Activated CD8-positive, alpha-beta memory T cell treated with anti-CD3 and anti-CD28 coated beads for 24 hours (primary cell): ENCODE data around the gene HELZ.
"Not testable (repeated sequence)": the region's sequence is repeated elsewhere in the genome, so short reads cannot be mapped to it uniquely, and the experiment has no call there.

Experiments
- DNase-seq: peaks from one replicate; pipeline ENCODE4 v3.0.0-alpha.2; 2020

HELZ gene

GRCh38 chr17:67183531-67183930 is 61.5 kb downstream of the HELZ start:
- DNase-seq = no peak

DNA sequence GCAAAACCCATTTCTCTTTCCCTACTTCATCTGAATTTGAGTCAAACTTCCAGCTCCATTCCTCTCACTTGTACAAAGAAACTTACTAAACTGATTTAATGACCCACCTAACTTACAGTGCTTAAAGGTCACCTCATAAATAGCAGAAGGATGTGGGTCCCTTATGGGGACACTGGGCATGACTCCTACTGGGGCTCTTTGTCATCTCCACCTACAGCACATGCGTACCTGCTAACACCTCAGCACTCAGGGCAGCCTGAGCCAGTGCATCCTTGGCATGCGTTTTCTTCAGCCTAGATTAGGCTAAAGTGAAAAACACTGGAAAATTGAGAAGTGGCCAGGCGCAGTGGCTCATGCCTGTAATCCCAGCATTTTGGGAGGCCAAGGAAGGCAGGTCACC is 63.2 kb downstream of the HELZ start:
- DNase-seq = no peak

GRCh38 chr17:67180275-67180674 is 64.7 kb downstream of the HELZ start:
- no peak for DNase-seq

DNA sequence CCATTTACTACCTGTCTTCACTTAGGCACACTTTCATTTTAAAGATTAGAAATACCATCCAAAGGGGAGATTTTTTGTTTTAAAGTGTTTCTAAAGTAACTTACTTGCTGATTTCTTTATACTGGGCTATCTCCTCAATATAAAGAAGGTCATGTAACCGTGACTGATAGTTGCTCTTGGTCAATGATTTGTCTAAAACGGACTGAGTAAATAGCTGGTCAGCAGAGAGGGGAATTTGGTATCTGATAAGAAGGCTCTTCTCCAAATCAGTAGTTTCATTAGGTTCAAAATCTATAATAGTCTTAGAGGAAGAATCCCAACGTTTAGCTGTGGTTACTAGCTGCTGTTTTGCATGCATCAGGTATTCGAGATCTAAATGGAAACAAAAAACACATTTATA is 66.4 kb downstream of the HELZ start:
- DNase-seq = no peak

- no peak for DNase-seq
Measured at GRCh38 chr17:67177732-67178131, 67.3 kb downstream of the HELZ start.

DNA sequence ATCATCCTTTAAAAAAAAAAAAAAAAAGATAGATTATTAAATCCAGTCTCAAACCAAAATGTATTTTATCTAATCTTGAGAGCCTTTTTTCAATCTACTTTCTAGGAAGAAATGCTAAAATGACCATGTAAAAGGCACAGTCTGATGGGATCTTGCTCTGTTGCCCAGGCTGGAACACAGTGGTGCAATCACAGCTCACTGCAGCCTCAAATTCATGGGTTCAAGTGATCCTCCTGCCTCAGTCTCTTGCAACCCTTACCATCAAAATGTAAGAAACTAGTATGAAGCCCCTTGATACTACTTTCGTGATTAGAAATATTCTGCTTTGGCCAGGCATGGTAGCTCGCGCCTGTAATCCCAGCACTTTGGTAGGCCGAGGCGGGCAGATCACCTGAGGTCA is 70.8 kb downstream of the HELZ start:
- DNase-seq = no peak

DNA sequence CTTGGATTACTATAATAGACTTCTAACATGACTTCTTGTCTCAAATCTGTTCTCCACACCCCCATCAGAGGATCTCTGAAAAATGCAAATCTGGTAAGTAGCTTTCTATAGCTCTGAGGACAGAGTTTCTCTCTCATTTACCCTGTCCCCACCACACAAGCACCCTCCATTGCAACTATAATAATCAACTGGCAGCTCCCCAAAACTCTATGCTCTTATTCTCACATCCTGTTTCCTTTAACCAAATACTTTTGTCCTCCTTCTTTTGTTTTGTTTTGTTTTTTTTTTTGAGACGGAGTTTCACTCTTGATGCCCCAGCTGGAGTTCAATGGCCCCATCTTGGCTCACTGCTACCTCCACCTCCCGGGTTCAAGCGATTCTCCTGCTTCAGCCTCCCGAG is 73.4 kb downstream of the HELZ start:
- DNase-seq = no peak

GRCh38 chr17:67168496-67168895 is 76.5 kb downstream of the HELZ start:
- no peak for DNase-seq

DNA sequence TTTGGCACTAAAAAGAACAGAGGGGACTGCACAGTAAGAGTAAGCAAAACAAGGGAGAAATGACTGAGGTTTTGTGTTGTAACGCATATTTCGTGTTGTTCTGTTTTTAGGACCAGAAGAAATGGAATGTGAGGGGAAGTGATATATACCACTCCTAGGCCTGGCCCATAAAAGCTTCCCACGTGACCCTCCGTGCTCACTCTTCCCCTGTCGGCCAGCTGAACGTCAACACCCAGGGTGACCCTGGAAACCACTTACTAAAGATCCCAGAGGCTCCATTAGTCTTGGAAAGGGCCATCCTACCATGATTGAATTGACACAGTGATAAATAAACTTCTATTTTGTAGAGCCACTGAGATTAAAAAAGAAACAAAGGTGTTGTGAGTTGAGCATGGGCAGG is 79.8 kb downstream of the HELZ start:
- no peak for DNase-seq

GRCh38 chr17:67164302-67164701 is 80.7 kb downstream of the HELZ start:
- no peak for DNase-seq

- no peak for DNase-seq
Measured at GRCh38 chr17:67162771-67163170, 82.2 kb downstream of the HELZ start.

DNA sequence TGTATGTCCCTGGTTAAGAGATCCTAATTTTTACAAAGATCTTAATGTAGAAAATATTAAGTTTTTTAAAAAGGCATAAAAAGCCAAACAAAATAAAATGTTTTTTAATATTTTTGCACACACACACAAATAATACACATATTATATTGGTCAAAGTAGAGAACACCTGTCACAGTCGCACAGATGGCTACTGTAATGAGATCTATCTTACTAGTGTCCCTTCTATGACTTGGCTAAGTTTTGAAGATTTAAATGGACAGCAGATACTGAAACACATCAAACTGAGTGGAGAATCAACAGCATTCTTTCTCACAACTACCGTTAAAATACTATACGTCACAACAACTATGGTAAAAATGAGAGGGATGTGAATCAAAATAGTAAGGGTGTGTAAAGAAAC is 83.4 kb downstream of the HELZ start:
- DNase-seq = no peak

DNA sequence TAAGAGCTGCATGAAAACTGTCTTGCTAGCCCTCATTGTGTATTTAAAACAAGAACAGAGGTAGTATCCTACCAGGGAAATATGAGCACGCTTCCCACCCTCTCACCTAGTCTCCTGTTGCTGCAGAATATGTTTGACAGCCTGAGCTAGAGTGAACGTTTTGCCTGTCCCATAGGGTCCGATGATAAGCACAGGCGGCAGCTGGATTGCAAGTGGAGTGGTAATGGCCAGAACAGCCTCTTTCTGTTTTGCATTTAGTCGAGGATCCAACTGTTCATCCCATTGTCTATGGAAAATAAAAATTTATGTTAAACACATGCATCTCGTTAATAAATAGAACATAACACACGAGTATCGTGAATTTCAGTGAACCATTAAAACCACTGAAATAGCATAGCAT is 84.2 kb downstream of the HELZ start:
- no peak for DNase-seq

- DNase-seq = no peak
Measured at GRCh38 chr17:67157732-67158639, 87.0 kb downstream of the HELZ start.

DNA sequence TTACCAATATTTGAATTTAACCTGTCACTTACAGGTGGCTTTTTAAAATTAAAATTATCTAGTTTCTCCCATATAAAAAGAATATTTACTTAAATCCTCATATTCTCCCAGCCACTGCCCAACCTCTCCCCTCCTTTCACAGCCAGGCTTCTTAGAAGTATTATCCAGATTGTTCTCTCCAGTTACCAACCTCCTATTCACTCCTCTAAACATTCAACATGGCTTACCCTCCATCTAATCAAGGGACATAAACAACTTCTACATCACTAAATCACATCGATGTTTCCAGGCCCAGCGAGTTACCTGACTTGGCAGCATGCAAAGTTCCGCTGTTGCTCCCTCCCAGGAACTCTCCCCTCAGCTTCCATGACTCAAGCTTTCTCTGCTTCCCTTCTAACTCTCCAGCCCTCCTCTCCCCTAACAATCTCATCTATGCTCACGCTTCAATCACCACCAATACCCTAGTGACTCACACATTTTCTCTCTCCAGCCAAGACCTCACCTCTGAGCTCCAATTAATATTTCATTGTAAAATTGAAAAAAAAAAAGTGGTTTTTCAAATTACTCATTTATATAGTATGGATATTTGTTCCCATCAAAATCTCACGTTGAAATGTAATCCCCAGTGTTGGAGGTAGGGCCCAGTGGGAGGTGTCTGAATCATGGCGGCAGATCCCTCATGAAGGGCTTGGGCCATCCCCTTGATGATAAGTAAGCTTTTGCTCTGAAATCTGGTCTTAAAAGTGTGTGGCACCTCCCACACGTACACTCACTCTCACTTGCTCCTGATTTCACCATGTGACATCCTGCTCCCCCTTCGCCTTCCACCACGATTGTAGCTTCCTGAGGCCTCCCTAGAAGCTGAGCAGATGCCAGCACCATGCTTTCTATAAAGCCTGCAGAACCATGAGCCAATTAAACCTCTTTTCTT is 88.5 kb downstream of the HELZ start:
- DNase-seq = no peak

GRCh38 chr17:67152824-67153223 is 92.2 kb downstream of the HELZ start:
- no peak for DNase-seq

DNA sequence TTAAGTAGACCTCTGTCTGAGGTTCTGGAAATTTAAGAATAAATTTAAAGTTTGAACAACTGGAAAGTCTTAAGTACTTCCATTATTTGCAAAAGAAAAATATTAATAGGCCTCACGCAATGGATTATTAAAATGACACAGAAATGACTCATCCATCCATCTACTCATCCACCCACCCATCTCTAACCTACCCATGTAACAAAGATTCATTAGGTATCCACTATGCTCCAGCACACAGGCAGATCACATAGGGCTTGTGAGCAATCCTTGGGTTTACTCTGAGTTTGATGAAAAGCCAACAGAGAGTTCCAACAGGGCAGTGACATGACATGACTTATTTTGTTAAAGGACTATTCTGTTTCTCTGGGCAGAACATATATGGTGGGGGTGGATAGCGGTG is 93.3 kb downstream of the HELZ start:
- DNase-seq = no peak

- DNase-seq = no peak
Measured at GRCh38 chr17:67150826-67151225, 94.2 kb downstream of the HELZ start.

GRCh38 chr17:67148352-67148751 is 96.6 kb downstream of the HELZ start:
- DNase-seq = no peak

DNA sequence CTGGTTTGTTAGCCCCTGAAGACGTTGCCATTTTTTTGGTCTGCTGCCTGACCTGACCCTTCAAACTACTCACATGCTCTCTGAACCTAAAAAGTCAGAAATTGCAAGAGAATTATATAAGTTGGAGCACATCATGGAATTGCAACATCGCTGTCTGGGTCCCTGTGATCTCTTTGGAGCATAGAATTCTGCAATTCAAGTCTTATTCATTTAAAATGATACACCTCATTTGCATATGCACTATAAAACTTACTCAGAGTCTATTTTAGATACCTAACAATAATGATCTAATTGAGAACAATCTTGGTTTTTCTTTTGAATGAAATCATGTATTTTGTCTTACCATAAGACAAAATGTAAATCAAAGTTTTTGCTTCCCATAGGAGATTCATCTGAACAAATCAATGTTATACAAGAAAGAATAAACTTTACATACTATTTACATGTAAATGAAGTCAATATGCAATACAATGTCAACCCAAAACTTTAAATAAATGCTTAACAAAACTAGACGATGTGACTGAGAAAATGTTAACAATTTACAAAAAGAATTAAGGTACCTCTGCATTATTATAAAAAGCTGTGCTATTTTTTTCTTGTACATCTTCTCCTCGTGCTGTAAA is 99.7 kb downstream of the HELZ start:
- DNase-seq = no peak

GRCh38 chr17:67143318-67143717 is 101.7 kb downstream of the HELZ start:
- no peak for DNase-seq

GRCh38 chr17:67142030-67142429 is 103.0 kb downstream of the HELZ start:
- DNase-seq = not testable (repeated sequence)
